Ovary (tissue), 3 donors: ENCODE data around the gene MGST2.

ENCODE experiments used
- POLR2A ChIP-seq: fragments of 450-650 bp; IDR thresholded peaks from one replicate; pipeline ENCODE4 v1.6.1; 2017; ENCODE audit warnings: antibody characterized with exemption, mild to moderate bottlenecking, moderate library complexity
- TF ChIP-seq, protein P1 (sequence below), 3 donors: fragments of 450-650 bp in 2 of 3; fragments of 200-600 bp in 1 of 3; IDR thresholded peaks; one replicate each; pipeline versions ENCODE4 v1.5.1 to v1.8.0; 2016 to 2022; ENCODE audit warnings: antibody characterized with exemption in 3 of 3, mild to moderate bottlenecking in 1 of 3
- donor health status: DM: no; HTN: no; CAD: no.

DNA sequence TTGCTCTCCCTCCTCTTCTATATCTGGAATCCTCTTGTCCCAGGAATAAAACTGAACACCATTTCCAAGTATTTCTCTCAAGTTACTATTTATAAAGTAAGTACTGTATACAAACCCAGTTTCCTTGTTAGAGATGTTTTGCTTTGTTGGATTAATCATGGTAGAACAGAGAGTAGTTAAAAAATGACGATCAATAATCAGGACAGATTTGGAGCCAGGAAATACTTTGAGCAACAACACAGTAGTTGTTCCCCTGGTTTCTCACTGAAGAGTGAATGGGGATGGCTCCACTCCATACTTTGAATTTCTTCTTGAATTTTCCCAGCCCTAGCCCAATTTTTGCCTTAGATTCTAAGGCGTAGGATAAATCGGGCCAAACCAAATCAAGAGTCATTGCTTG lies 21.4 kb downstream of the MGST2 start:
- TF ChIP-seq, protein P1, sequence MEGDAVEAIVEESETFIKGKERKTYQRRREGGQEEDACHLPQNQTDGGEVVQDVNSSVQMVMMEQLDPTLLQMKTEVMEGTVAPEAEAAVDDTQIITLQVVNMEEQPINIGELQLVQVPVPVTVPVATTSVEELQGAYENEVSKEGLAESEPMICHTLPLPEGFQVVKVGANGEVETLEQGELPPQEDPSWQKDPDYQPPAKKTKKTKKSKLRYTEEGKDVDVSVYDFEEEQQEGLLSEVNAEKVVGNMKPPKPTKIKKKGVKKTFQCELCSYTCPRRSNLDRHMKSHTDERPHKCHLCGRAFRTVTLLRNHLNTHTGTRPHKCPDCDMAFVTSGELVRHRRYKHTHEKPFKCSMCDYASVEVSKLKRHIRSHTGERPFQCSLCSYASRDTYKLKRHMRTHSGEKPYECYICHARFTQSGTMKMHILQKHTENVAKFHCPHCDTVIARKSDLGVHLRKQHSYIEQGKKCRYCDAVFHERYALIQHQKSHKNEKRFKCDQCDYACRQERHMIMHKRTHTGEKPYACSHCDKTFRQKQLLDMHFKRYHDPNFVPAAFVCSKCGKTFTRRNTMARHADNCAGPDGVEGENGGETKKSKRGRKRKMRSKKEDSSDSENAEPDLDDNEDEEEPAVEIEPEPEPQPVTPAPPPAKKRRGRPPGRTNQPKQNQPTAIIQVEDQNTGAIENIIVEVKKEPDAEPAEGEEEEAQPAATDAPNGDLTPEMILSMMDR (IDR thresholded peaks at IDR 0.05): no peak
- no peak for TF ChIP-seq POLR2A
